ENCODE measurements around the gene SLC35A5.

- TF ChIP-seq EP300 (IDR thresholded peaks at IDR 0.05) (no peak), POLR2AphosphoS5 (IDR thresholded peaks at IDR 0.05) (no peak)
Observed at GRCh38 chr3:112572701-112573100, 10.9 kb downstream of the SLC35A5 start.

Measured in esophagus muscularis mucosa (tissue), 3 donors.